ENCODE results near the gene FAM174B.

GRCh38 chr15:92574161-92574560 lies 81.4 kb downstream of the FAM174B start:
- TF ChIP-seq EZH2 (IDR thresholded peaks at IDR 0.05) (no peak), ZFX (IDR thresholded peaks at IDR 0.05) (no peak)
- TF ChIP-seq, protein P1, sequence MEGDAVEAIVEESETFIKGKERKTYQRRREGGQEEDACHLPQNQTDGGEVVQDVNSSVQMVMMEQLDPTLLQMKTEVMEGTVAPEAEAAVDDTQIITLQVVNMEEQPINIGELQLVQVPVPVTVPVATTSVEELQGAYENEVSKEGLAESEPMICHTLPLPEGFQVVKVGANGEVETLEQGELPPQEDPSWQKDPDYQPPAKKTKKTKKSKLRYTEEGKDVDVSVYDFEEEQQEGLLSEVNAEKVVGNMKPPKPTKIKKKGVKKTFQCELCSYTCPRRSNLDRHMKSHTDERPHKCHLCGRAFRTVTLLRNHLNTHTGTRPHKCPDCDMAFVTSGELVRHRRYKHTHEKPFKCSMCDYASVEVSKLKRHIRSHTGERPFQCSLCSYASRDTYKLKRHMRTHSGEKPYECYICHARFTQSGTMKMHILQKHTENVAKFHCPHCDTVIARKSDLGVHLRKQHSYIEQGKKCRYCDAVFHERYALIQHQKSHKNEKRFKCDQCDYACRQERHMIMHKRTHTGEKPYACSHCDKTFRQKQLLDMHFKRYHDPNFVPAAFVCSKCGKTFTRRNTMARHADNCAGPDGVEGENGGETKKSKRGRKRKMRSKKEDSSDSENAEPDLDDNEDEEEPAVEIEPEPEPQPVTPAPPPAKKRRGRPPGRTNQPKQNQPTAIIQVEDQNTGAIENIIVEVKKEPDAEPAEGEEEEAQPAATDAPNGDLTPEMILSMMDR (IDR thresholded peaks at IDR 0.05 in 2 of 3, conservative IDR thresholded peaks at IDR 0.05 in 1 of 3; ENCODE audit: borderline replicate concordance in 1 of 3, insufficient read depth in 1 of 3, low read depth in 2 of 3, low read length in 2 of 3) = no peak

Measured in HCT116 (cell line).